IMR-90 (cell line): ENCODE measurements around the gene MAPRE3. TPM values are rescaled to one million over a fixed set of nuclear protein-coding genes. Genes with fewer than 3 reads are reported as not detected.

Experiments used
- ATAC-seq: fragments of 200-7000 bp; cut with Tn5 transposase; 2 replicates; pipeline ENCODE4 v1.9.1; 2020; ENCODE audit warnings: low read depth, mild to moderate bottlenecking, moderate library complexity
- BruUV-seq: library from RNA; stranded (reverse); fragments of 400-500 nt; replicated peaks from 2 replicates; lab custom pipeline; 2021; lab: Mats Ljungman, UMichigan
- CTCF ChIA-PET: fragments of 300-600 bp; formaldehyde crosslinking; extraction: SDS; loops from one replicate; lab custom pipeline; 2021; ENCODE audit warnings: antibody characterized with exemption; lab: Yijun Ruan, JAX
- POLR2A ChIA-PET: fragments of 300-600 bp; sonication (Branson Sonifier 250); formaldehyde crosslinking; loops from one replicate; lab custom pipeline; 2022; ENCODE audit warnings: antibody characterized with exemption; ENCODE audit not compliant: unreplicated experiment; lab: Charles Lee
- DNase-seq: peaks from one replicate; pipeline ENCODE4 v3.0.0; 2013
- H2AFZ ChIP-seq: replicated peaks from 2 replicates; pipeline ENCODE3; 2013; ENCODE audit warnings: low read length, mild to moderate bottlenecking; ENCODE audit not compliant: poor library complexity
- H2AK5ac ChIP-seq: 2 replicates; pipeline ENCODE4 v1.6.1; 2013; ENCODE audit warnings: low read depth, low read length, inconsistent platforms
- H2AK9ac ChIP-seq: replicated peaks from 2 replicates; pipeline ENCODE3; 2013; ENCODE audit warnings: mild to moderate bottlenecking, low read depth, low read length, moderate library complexity; ENCODE audit not compliant: poor library complexity
- H2BK120ac ChIP-seq: 2 replicates; pipeline ENCODE4 v1.6.1; 2013; ENCODE audit warnings: low read depth, low read length, inconsistent platforms
- H2BK15ac ChIP-seq: 3 replicates; pipeline ENCODE4 v1.6.1; 2013; ENCODE audit warnings: low read depth, low read length, inconsistent platforms
- H2BK20ac ChIP-seq: 2 replicates; pipeline ENCODE4 v1.6.1; 2013; ENCODE audit warnings: low read depth, mild to moderate bottlenecking, inconsistent platforms, low read length, moderate library complexity
- H2BK5ac ChIP-seq: 2 replicates; pipeline ENCODE4 v1.6.1; 2013; ENCODE audit warnings: mild to moderate bottlenecking, low read depth, low read length, inconsistent platforms; ENCODE audit not compliant: poor library complexity, severe bottlenecking
- H3K14ac ChIP-seq: replicated peaks from 2 replicates; pipeline ENCODE4 v1.6.1; 2013; ENCODE audit warnings: low read depth, low read length, inconsistent platforms
- H3K18ac ChIP-seq: 2 replicates; pipeline ENCODE4 v1.6.1; 2013; ENCODE audit warnings: low read depth, low read length, control low read depth
- H3K23ac ChIP-seq: 2 replicates; pipeline ENCODE4 v1.6.1; 2013; ENCODE audit warnings: low read depth, low read length, inconsistent platforms
- H3K27ac ChIP-seq: 2 replicates; pipeline ENCODE4 v1.5.1; 2013; ENCODE audit warnings: mild to moderate bottlenecking, control low read depth, low read length; ENCODE audit not compliant: insufficient read depth
- H3K27me3 ChIP-seq: 2 replicates; pipeline ENCODE4 v1.6.1; 2013; ENCODE audit warnings: low read length; ENCODE audit not compliant: control insufficient read depth, insufficient read depth
- H3K36me3 ChIP-seq: 2 replicates; pipeline ENCODE4 v1.6.1; 2013; ENCODE audit warnings: low read length, mixed read lengths; ENCODE audit not compliant: control insufficient read depth, insufficient read depth
- H3K4ac ChIP-seq: 2 replicates; pipeline ENCODE4 v1.6.1; 2013; ENCODE audit warnings: low read depth, low read length, inconsistent platforms
- H3K4me1 ChIP-seq: 2 replicates; pipeline ENCODE4 v1.6.1; 2013; ENCODE audit warnings: low read length, mixed read lengths; ENCODE audit not compliant: control insufficient read depth, insufficient read depth
- H3K4me2 ChIP-seq: 2 replicates; pipeline ENCODE4 v1.6.1; 2013; ENCODE audit warnings: low read depth, mild to moderate bottlenecking, control low read depth, low read length, moderate library complexity
- H3K4me3 ChIP-seq: 2 replicates; pipeline ENCODE4 v1.5.1; 2013; ENCODE audit warnings: low read depth, mild to moderate bottlenecking, control low read depth, low read length, moderate library complexity; ENCODE audit not compliant: insufficient read depth
- H3K56ac ChIP-seq: 2 replicates; pipeline ENCODE4 v1.6.1; 2013; ENCODE audit warnings: low read length, inconsistent platforms; ENCODE audit not compliant: insufficient read depth; ENCODE audit errors: extremely low read depth
- H3K79me1 ChIP-seq, 2 experiments: 2 replicates each; pipeline ENCODE4 v1.6.1; 2013; ENCODE audit warnings: low read length in 2 of 2, inconsistent platforms in 1 of 2, low read depth in 1 of 2
- H3K9ac ChIP-seq: 2 replicates; pipeline ENCODE4 v1.6.1; 2013; ENCODE audit warnings: low read depth, low read length, control low read depth
- H3K9me1 ChIP-seq: 2 replicates; pipeline ENCODE4 v1.6.1; 2013; ENCODE audit warnings: low read length, inconsistent platforms; ENCODE audit not compliant: insufficient read depth
- H3K9me3 ChIP-seq: 2 replicates; pipeline ENCODE4 v1.6.1; 2013; ENCODE audit warnings: low read length; ENCODE audit not compliant: control insufficient read depth, insufficient read depth
- H4K20me1 ChIP-seq: 2 replicates; pipeline ENCODE4 v1.6.1; 2013; ENCODE audit warnings: low read length, inconsistent platforms; ENCODE audit not compliant: insufficient read depth
- H4K5ac ChIP-seq: 2 replicates; pipeline ENCODE4 v1.6.1; 2013; ENCODE audit warnings: mild to moderate bottlenecking, low read depth, low read length, control low read depth
- H4K8ac ChIP-seq, 2 experiments: 2 replicates each; pipeline ENCODE4 v1.6.1; 2013; ENCODE audit warnings: low read depth in 2 of 2, low read length in 2 of 2, control low read depth in 1 of 2, inconsistent platforms in 1 of 2
- H4K91ac ChIP-seq: 2 replicates; pipeline ENCODE4 v1.6.1; 2013; ENCODE audit warnings: low read depth, low read length, inconsistent platforms; ENCODE audit not compliant: insufficient read depth
- CEBPB ChIP-seq: IDR thresholded peaks from 2 replicates; pipeline ENCODE4 v1.6.1; 2012; ENCODE audit warnings: low read depth, low read length, improper control_type of control experiment
- CHD1 ChIP-seq: IDR thresholded peaks from 2 replicates; pipeline ENCODE4 v1.6.1; 2012; ENCODE audit warnings: low read depth, low read length, improper control_type of control experiment
- FOS ChIP-seq: fragments of 150-350 bp; IDR thresholded peaks from 2 replicates; pipeline ENCODE4 v1.6.1; 2016; ENCODE audit warnings: low read depth, low read length
- MAFK ChIP-seq: IDR thresholded peaks from 2 replicates; pipeline ENCODE4 v1.6.1; 2012; ENCODE audit warnings: low read depth, low read length, improper control_type of control experiment
- MAZ ChIP-seq: IDR thresholded peaks from 2 replicates; pipeline ENCODE4 v1.6.1; 2012; ENCODE audit warnings: low read depth, mild to moderate bottlenecking, low read length, improper control_type of control experiment, moderate library complexity, borderline replicate concordance
- NFE2L2 ChIP-seq: fragments of 150-350 bp; IDR thresholded peaks from 2 replicates; pipeline ENCODE4 v1.6.1; 2016; ENCODE audit warnings: low read depth, mild to moderate bottlenecking, low read length
- SMC3 ChIP-seq: fragments of 150-350 bp; IDR thresholded peaks from 2 replicates; pipeline ENCODE4 v1.6.1; 2016; ENCODE audit warnings: low read depth, mild to moderate bottlenecking, antibody characterized with exemption, low read length, moderate library complexity
- USF2 ChIP-seq: fragments of 150-350 bp; IDR thresholded peaks from 2 replicates; pipeline ENCODE4 v1.6.1; 2017; ENCODE audit warnings: mild to moderate bottlenecking, antibody characterized with exemption, low read length, low read depth
- WGBS, 2 experiments: methylation state at CpG; one replicate each; pipeline versions ENCODE4 v1.1.5 to v1.1.7; 2013; ENCODE audit warnings: missing lambda C conversion rate in 2 of 2; ENCODE audit not compliant: insufficient read length in 1 of 2; ENCODE audit errors: extremely low coverage in 2 of 2; 5-methylcytosine and 5-hydroxymethylcytosine counted together
- dilution Hi-C: fragments of 300-500 bp; cut with HindIII; formaldehyde crosslinking; loops from one replicate; pipeline ENCODE4 v1.14.3; 2018; ENCODE audit warnings: low sequenced_read_pairs; ENCODE audit not compliant: unreplicated experiment
- in situ Hi-C: fragments of 300-500 bp; cut with MboI; formaldehyde crosslinking; loops from 3 replicates; pipeline ENCODE4 v1.14.3; 2019; ENCODE audit warnings: low sequenced_read_pairs, inconsistent platforms, mixed read lengths
- intact Hi-C: fragments of 100-400 bp; cut with micrococcal nuclease; formaldehyde crosslinking; loops from 2 replicates; pipeline ENCODE4 v1.10.0; 2022
- polyA plus RNA-seq, 3 experiments: library from polyadenylated mRNA; depleted of rRNA; stranded (reverse); fragments of >200 nt; gene quantifications; 2 replicates each; pipeline ENCODE4 v1.2.3, GENCODE V29; 2012; ENCODE audit warnings: low replicate concordance in 1 of 3
- total RNA-seq: library from RNA; depleted of rRNA; stranded (reverse); fragments of >200 nt; gene quantifications from 2 replicates; pipeline ENCODE4 v1.2.3, GENCODE V29; 2012

The MAPRE3 gene
- total and polyA plus RNA-seq, 2 of the 4 experiments (the other 2 are of a cell fraction) = 1.8 to 20.3 TPM

DNA sequence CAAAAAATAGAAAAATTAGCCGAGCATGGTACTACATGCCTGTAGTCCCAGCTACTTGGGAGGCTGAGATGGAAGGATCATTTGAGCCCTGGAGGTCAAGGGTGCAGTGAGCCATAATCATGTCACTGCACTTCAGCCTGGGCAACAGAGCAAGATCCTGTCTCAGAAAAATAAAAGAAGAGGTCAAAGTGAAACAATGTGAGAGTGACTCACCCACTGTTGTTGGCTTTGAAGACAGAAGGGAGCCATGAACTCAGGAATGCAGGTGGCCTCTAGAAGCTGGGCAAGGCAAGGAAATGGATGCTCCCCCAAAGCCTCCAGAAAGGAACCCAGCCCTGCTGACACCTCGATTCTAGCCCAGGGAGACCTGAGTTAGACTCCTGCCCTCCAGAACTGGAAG, 58.6 kb downstream of the MAPRE3 start:
- Histone ChIP-seq H3K27me3 (no peaks in the 10 kb centered on the region), H3K4me1 (peaks cover 5% of the 10 kb centered on the region), H2BK5ac (no peak overlapping the region), H4K8ac (no peak overlapping the region), H3K23ac (no peak overlapping the region), H3K36me3 (peaks cover 32% of the 10 kb centered on the region), H3K4me2 (no peak overlapping the region), H3K9ac (no peak overlapping the region), H4K5ac (no peak overlapping the region), H2AFZ (no peak overlapping the region), H4K91ac (no peak overlapping the region), H3K56ac (no peak overlapping the region), H2AK9ac (no peak overlapping the region), H2BK15ac (no peak overlapping the region), H2BK120ac (no peak overlapping the region), H3K9me1 (peaks cover 6% of the 10 kb centered on the region), H3K18ac (no peak overlapping the region), H3K9me3 (no peaks in the 10 kb centered on the region), H3K27ac (no peak overlapping the region), H2AK5ac (no peak overlapping the region), H3K4me3 (no peak overlapping the region), H3K14ac (no peak overlapping the region), H2BK20ac (no peak overlapping the region), H3K79me1 (peaks cover 35 to 76% of the 10 kb centered on the region in 2 experiments), H3K4ac (no peak overlapping the region), H4K20me1 (peaks cover 23% of the 10 kb centered on the region; the same call in 1 of the 2 replicates)
- intact Hi-C loops = no loop called here
- in situ Hi-C loops = no loop called here
- ATAC-seq (no peak), DNase-seq (no peak)
- dilution Hi-C loops = no loop called here
- CTCF ChIA-PET = no interaction called here
- BruUV-seq = no TSS peak
- WGBS, 2 experiments = 100% methylated on average over 1 of the region's 2 CpGs; no CpG with 5 or more reads in 1 of the 2 experiments
- TF ChIP-seq MAFK (no peak), NFE2L2 (no peak), USF2 (no peak), MAZ (no peak), CHD1 (no peak), SMC3 (no peak), FOS (no peak), CEBPB (no peak)
- POLR2A ChIA-PET = no interaction called here
